ENCODE measurements around the gene AGR2. TPM values are rescaled to one million over a fixed set of nuclear protein-coding genes. Genes with fewer than 3 reads are reported as not detected.

Gene AGR2
- total RNA-seq, 1 donor from 2014 or later, result 25.8 TPM

GRCh38 chr7:16810112-16810511, 5.3 kb upstream of the AGR2 start:
- H3K9me3 Mint-ChIP-seq (ENCODE audit: low read depth), result peaks cover 7% of the 10 kb centered on the region
- DNase-seq (ENCODE audit: low spot score, unreplicated experiment), result no peak
- H3K4me3 Mint-ChIP-seq (ENCODE audit: low read depth), result no peak overlapping the region
- no peak for TF ChIP-seq CTCF (IDR thresholded peaks at IDR 0.05; ENCODE audit: unreplicated experiment)
- no peaks in the 10 kb centered on the region for H3K36me3 Mint-ChIP-seq (ENCODE audit: insufficient read depth)
- H3K27ac Mint-ChIP-seq, result no peak overlapping the region
- no peaks in the 10 kb centered on the region for H3K27me3 Mint-ChIP-seq
- peaks cover 26% of the 10 kb centered on the region for H3K4me1 Mint-ChIP-seq (ENCODE audit: low read depth)

GRCh38 chr7:16805441-16805840, 642 bp upstream of the AGR2 start:
- H3K36me3 Mint-ChIP-seq (ENCODE audit: insufficient read depth), result no peaks in the 10 kb centered on the region
- no peak for TF ChIP-seq CTCF (IDR thresholded peaks at IDR 0.05; ENCODE audit: unreplicated experiment)
- H3K27me3 Mint-ChIP-seq, result no peaks in the 10 kb centered on the region
- H3K4me3 Mint-ChIP-seq (ENCODE audit: low read depth), result no peak overlapping the region
- peak overlapping the region; percentile 54 for H3K27ac Mint-ChIP-seq
- peaks cover 7% of the 10 kb centered on the region for H3K9me3 Mint-ChIP-seq (ENCODE audit: low read depth)
- no peak for DNase-seq (ENCODE audit: low spot score, unreplicated experiment)
- peaks cover 26% of the 10 kb centered on the region for H3K4me1 Mint-ChIP-seq (ENCODE audit: low read depth)

GRCh38 chr7:16803881-16804673, 722 bp downstream of the AGR2 start:
- H3K9me3 Mint-ChIP-seq (ENCODE audit: low read depth), result no peaks in the 10 kb centered on the region
- no peak for DNase-seq (ENCODE audit: low spot score, unreplicated experiment)
- no peaks in the 10 kb centered on the region for H3K36me3 Mint-ChIP-seq (ENCODE audit: insufficient read depth)
- no peak for TF ChIP-seq CTCF (IDR thresholded peaks at IDR 0.05; ENCODE audit: unreplicated experiment)
- peak overlapping the region; percentile 48 for H3K4me3 Mint-ChIP-seq (ENCODE audit: low read depth)
- no peaks in the 10 kb centered on the region for H3K27me3 Mint-ChIP-seq
- peak overlapping the region; percentile 81 for H3K27ac Mint-ChIP-seq
- peaks cover 23% of the 10 kb centered on the region for H3K4me1 Mint-ChIP-seq (ENCODE audit: low read depth)

- Mint-ChIP-seq H3K27ac (no peak overlapping the region), H3K4me1 (ENCODE audit: low read depth) (peaks cover 23% of the 10 kb centered on the region), H3K36me3 (ENCODE audit: insufficient read depth) (no peaks in the 10 kb centered on the region), H3K4me3 (ENCODE audit: low read depth) (no peak overlapping the region), H3K9me3 (ENCODE audit: low read depth) (no peaks in the 10 kb centered on the region), H3K27me3 (no peaks in the 10 kb centered on the region)
- TF ChIP-seq CTCF (IDR thresholded peaks at IDR 0.05; ENCODE audit: unreplicated experiment), result no peak
- no peak for DNase-seq (ENCODE audit: low spot score, unreplicated experiment)
These were observed 1.7 kb downstream of the AGR2 start for GRCh38 chr7:16803125-16803524.

- Mint-ChIP-seq H3K27ac (peak overlapping the region; percentile 3), H3K9me3 (ENCODE audit: low read depth) (no peaks in the 10 kb centered on the region), H3K27me3 (no peaks in the 10 kb centered on the region), H3K4me1 (ENCODE audit: low read depth) (peaks cover 24% of the 10 kb centered on the region), H3K36me3 (ENCODE audit: insufficient read depth) (no peaks in the 10 kb centered on the region), H3K4me3 (ENCODE audit: low read depth) (no peak overlapping the region)
- TF ChIP-seq CTCF (IDR thresholded peaks at IDR 0.05; ENCODE audit: unreplicated experiment), result no peak
- DNase-seq (ENCODE audit: low spot score, unreplicated experiment), result no peak
These were observed 3.2 kb downstream of the AGR2 start for GRCh38 chr7:16801579-16801978.

Data from progenitor cell of endocrine pancreas (in vitro differentiated cells).